ENCODE measurements around the gene TBC1D23. TPM values are rescaled to one million over a fixed set of nuclear protein-coding genes. Genes with fewer than 3 reads are reported as not detected.

Gene TBC1D23
- total and polyA plus RNA-seq, 2 of the 13 experiments (the other 11 are each of a cell fraction or from before 2014, with no cell fraction given): 28.7 to 35.4 TPM

DNA sequence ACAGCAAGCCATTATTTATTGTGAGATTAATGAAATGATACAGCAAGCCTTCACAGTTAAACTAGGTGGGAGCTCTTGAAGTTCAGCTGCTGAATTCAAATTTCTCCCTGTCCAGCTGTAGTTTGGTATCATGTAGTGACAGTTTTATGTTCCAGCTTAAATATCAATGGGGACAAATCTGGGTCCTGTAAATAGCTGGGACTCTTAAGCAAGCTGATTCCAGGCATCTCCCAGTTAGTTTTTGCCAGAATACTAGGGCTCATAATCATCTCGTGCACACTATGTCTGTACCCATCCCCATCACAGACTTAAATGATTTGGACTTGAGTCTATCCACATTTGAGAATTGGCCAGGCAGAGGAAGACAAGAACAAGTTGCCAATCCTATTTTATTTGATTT lies 45.9 kb downstream of the TBC1D23 start:
- FAIRE-seq (no peak), DNase-seq (ENCODE audit: low spot score) (no peak), ATAC-seq (no peak)
- no peaks in the 10 kb centered on the region for H4K20me1 ChIP-seq (ENCODE audit: insufficient read depth, low read length)
- no peak overlapping the region for H3K4me3 ChIP-seq (replicated peaks in 1 of 3; ENCODE audit: insufficient read depth in 1 of 3, low read depth in 2 of 3, low read length in 3 of 3)
- intact Hi-C loops (cut with micrococcal nuclease; ENCODE audit: unreplicated experiment): no loop called here
- no peak overlapping the region for H3K27ac ChIP-seq (ENCODE audit: extremely low read length, insufficient read depth, low read length)
- 100% methylated on average over 1 of the region's 1 CpG for WGBS (ENCODE audit: low lambda C conversion rate)
- no peaks in the 10 kb centered on the region for H3K9me3 ChIP-seq (ENCODE audit: low read length)
- H3K36me3 ChIP-seq (replicated peaks in 1 of 2; ENCODE audit: control insufficient read depth in 1 of 2, insufficient read depth in 2 of 2, low read length in 2 of 2): peaks cover 0 to 37% of the 10 kb centered on the region in 2 experiments; a peak in 4 of 5 replicates
- POLR2A ChIA-PET: no interaction called here
- no peak overlapping the region for H3K9ac ChIP-seq (ENCODE audit: insufficient read depth, low read depth, low read length)
- no peak overlapping the region for H2AFZ ChIP-seq (ENCODE audit: low read length)
- no peaks in the 10 kb centered on the region; a peak in 1 of 5 replicates for H3K27me3 ChIP-seq (ENCODE audit: control insufficient read depth in 1 of 2, insufficient read depth in 2 of 2, low read length in 2 of 2)
- CTCF ChIA-PET (ENCODE audit: low intra/inter-chr PET ratio, low total read pairs): no interaction called here
- no peaks in the 10 kb centered on the region for H3K79me2 ChIP-seq (ENCODE audit: insufficient read depth, low read length)
- BruUV-seq (replicated peaks): no TSS peak
- no peaks in the 10 kb centered on the region for H3K4me1 ChIP-seq (ENCODE audit: insufficient read depth, low read length)
- no peak overlapping the region for H3K4me2 ChIP-seq (ENCODE audit: low read depth, low read length)
- in situ Hi-C loops (cut with HindIII; ENCODE audit: extremely low pct_ligation_motif_present, low pct_unique_long_range_greater_than_20kb): no loop called here
- TF ChIP-seq ZNF567 (CRISPR knock-in tag; IDR thresholded peaks at IDR 0.05; ENCODE audit: borderline replicate concordance) (no peak), KLF12 (CRISPR knock-in tag; IDR thresholded peaks at IDR 0.05; ENCODE audit: borderline replicate concordance) (no peak), ZNF234 (CRISPR knock-in tag; conservative IDR thresholded peaks at IDR 0.05) (no peak), NFRKB (IDR thresholded peaks at IDR 0.05) (no peak), NRL (CRISPR knock-in tag; IDR thresholded peaks at IDR 0.05; ENCODE audit: borderline replicate concordance) (no peak), ZNF652 (CRISPR knock-in tag; IDR thresholded peaks at IDR 0.05; ENCODE audit: borderline replicate concordance, low read depth) (no peak)
- TF ChIP-seq, protein P1, sequence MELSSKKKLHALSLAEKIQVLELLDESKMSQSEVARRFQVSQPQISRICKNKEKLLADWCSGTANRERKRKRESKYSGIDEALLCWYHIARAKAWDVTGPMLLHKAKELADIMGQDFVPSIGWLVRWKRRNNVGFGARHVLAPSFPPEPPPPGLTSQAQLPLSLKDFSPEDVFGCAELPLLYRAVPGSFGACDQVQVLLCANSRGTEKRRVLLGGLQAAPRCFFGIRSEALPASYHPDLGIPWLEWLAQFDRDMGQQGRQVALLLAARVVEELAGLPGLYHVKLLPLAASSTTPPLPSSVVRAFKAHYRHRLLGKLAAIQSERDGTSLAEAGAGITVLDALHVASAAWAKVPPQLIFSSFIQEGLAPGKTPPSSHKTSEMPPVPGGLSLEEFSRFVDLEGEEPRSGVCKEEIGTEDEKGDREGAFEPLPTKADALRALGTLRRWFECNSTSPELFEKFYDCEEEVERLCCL (CRISPR knock-in tag; IDR thresholded peaks at IDR 0.05; ENCODE audit: borderline replicate concordance): no peak
- TF ChIP-seq, protein P2, sequence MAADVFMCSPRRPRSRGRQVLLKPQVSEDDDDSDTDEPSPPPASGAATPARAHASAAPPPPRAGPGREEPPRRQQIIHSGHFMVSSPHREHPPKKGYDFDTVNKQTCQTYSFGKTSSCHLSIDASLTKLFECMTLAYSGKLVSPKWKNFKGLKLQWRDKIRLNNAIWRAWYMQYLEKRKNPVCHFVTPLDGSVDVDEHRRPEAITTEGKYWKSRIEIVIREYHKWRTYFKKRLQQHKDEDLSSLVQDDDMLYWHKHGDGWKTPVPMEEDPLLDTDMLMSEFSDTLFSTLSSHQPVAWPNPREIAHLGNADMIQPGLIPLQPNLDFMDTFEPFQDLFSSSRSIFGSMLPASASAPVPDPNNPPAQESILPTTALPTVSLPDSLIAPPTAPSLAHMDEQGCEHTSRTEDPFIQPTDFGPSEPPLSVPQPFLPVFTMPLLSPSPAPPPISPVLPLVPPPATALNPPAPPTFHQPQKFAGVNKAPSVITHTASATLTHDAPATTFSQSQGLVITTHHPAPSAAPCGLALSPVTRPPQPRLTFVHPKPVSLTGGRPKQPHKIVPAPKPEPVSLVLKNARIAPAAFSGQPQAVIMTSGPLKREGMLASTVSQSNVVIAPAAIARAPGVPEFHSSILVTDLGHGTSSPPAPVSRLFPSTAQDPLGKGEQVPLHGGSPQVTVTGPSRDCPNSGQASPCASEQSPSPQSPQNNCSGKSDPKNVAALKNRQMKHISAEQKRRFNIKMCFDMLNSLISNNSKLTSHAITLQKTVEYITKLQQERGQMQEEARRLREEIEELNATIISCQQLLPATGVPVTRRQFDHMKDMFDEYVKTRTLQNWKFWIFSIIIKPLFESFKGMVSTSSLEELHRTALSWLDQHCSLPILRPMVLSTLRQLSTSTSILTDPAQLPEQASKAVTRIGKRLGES (CRISPR knock-in tag; IDR thresholded peaks at IDR 0.05; ENCODE audit: borderline replicate concordance): no peak
- TF ChIP-seq, protein P3, sequence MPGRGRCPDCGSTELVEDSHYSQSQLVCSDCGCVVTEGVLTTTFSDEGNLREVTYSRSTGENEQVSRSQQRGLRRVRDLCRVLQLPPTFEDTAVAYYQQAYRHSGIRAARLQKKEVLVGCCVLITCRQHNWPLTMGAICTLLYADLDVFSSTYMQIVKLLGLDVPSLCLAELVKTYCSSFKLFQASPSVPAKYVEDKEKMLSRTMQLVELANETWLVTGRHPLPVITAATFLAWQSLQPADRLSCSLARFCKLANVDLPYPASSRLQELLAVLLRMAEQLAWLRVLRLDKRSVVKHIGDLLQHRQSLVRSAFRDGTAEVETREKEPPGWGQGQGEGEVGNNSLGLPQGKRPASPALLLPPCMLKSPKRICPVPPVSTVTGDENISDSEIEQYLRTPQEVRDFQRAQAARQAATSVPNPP (CRISPR knock-in tag; IDR thresholded peaks at IDR 0.05): no peak
- TF ChIP-seq, protein P4, sequence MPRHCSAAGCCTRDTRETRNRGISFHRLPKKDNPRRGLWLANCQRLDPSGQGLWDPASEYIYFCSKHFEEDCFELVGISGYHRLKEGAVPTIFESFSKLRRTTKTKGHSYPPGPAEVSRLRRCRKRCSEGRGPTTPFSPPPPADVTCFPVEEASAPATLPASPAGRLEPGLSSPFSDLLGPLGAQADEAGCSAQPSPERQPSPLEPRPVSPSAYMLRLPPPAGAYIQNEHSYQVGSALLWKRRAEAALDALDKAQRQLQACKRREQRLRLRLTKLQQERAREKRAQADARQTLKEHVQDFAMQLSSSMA (CRISPR knock-in tag; IDR thresholded peaks at IDR 0.05): no peak

Data from HepG2 (cell line).